ENCODE results near the gene ZBED2.
"Not testable (repeated sequence)": the region's sequence is repeated elsewhere in the genome, so short reads cannot be mapped to it uniquely, and the experiment has no call there.

The ZBED2 gene, protein sequence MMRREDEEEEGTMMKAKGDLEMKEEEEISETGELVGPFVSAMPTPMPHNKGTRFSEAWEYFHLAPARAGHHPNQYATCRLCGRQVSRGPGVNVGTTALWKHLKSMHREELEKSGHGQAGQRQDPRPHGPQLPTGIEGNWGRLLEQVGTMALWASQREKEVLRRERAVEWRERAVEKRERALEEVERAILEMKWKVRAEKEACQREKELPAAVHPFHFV

DNA sequence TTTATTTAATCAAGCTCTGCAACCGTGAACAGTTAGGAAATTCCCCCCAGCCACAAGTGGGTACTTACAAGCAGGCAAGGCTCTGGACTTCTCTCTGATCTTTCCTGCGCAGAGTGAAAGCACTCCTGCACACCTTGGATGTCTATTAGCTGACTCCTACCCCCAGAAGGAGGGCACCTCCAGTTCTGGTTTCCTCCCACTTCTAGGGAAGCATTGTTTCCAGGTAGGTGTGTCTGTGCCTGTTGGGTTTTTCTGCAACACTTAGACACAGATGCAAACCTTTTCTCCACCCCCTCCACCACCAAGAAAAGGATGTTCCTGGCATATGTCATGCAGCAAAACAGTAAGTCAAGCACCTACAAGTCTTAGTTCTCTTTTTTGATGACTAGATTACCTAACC is at the start of gene ZBED2:
TSS of gene ZBED2 (minus strand) at position 115 of the 400 bp plus-strand sequence. CDS start 1,145 bp downstream, outside the sequence.
- peak; percentile 35 for DNase-seq

DNA sequence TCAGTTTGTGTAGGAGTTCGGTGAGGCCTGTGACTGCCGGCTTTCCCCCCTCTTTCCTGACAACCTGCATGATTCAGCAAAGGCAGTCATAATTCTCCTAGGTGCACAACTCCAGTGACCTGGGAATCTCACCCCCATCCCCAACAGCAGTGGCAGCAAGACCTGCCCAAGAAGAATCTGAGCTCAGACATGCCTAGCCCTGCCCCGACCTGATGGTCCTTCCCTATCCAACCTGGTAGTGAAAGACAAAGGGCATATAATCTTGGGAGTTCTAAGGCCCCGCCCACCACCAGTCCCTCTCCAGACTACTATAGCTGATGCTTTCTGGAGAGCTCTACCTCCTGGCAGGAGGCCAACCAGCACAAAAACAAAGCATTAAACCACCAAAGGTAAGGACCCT is 44.2 kb upstream of the ZBED2 start:
- no peak for DNase-seq

DNA sequence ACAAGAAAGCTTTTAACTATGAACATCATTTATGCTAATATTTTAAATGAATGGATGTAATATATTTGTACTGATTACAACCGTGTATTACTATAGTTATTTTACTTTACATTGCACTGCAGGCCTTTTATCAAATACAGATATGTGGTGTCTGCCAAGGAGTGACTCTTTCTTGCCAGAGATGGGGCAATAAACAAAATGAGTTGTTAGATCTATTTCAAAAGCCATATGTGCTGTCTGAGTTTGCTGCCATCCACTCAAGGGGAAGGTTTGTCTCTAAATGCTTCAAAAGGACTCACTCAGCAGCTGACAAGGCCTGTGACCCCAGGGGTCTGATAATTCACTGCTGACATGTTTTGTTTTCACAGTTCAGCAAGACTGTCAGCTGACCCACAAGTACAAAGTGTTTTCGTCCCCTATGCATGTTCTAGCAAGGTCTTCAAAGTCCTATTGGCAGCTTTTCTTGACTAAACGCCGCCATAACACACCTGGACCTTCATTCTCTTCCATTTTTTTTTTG is 41.3 kb upstream of the ZBED2 start:
- DNase-seq: no peak

DNA sequence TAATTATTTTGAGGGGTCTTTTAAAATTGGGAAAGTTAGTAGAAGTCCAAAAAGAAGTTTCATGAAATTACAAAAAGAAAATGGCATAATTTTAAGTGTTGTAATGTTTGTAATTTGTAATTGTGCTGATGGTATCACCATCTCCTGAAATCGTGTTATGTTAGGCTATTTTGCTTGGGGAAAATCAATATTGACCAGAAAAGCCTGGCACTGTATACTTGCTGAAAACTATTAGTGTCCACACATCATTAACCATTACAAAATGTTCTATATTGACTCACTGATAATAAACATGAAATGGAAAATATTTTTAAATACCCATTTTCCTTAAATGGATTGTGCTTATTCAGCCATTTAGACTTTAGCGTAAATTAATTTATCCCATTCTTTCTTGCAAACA is 40.3 kb upstream of the ZBED2 start:
- no peak for DNase-seq

DNA sequence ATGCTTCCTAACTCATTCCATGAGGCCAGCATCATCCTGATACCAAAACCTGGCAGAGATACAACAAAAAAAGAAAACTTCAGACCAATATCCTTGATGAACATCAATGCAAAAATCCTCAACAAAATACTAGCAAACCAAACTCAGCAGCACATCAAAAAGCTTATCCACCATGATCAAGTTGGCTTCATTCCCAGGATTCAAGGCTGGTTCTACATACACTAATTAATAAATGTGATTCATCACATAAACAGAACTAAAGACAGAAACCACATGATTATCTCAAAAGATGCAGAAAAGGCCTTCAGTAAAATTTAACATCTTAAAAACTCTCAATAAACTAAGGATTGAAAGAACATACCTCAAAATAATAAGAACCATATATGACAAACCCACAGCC is 35.5 kb upstream of the ZBED2 start:
- DNase-seq: not testable (repeated sequence)

DNA sequence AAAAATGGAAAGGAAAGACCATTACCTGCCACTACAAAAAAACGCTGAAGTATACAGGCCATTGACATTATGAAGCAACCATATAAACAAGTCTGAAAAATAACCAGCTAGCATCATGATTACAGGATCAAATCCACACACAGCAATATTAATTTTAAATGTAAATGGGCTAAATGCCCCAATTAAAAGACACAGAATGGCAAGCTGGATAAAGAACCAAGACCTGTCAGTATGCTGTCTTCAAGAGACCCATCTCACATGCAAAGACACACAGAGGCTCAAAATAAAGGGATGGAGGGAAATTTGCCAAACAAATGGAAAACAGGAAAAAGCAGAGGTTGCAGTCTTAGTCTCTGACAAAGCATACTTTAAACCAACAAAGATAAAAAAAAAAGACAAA is 33.9 kb upstream of the ZBED2 start:
- not testable (repeated sequence) for DNase-seq

DNA sequence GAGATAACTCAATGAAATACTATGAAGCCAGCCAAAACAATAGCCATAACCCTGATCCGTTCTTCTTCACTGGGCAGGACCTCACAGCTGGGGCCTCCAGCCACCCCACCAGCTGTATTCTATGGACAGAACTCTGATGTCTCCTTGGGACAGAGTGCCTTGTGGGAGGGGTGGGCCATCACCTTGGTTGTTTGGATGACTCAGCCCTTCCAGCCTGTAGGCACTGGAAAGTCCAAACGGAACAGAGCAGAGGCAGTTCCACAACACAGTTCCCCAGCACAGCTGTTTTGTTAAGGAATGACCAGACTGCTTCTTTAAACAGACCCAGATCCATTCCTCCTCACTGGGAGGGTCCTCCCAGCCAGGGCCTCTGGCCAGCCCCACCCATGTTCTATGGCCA is 31.9 kb upstream of the ZBED2 start:
- no peak for DNase-seq

DNA sequence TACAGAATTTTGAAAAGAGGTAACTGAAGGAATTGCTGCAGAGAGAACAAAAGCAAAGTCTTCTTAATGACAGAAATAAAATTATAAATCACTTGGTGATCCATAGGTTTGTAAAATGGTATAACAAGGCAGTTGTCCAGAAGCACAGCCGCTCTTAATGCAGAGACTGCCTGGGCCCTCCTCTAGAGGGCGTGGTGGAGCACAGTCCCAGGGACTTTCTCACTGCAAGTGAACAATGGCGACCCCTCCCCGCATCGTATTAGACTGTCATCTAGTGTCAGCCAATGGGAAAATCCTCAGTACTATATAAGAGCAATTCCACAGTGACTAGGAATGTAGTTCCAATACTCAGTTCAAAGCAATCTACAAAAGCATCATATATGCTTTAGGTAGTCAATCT is 26.4 kb upstream of the ZBED2 start:
- peak; percentile 28 for DNase-seq

DNA sequence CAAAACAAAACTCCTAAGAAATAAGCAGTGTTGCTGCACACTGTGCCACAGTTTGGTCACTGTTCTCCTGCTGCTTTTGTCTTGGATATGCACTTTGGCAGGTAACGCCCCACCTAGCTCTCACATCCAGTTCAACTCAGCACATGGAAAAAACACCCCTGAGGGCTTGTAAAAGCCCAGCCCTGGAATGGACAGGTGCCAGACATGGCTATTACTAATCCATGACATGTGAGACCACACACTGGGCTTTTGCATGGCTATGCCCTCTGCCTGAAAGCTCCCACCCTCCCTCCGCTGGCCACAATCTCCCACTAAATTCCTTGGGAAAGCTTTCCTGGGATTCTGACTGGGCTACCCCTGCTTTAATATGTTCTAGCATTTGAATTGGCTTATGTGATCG is 24.7 kb upstream of the ZBED2 start:
- no peak for DNase-seq

DNA sequence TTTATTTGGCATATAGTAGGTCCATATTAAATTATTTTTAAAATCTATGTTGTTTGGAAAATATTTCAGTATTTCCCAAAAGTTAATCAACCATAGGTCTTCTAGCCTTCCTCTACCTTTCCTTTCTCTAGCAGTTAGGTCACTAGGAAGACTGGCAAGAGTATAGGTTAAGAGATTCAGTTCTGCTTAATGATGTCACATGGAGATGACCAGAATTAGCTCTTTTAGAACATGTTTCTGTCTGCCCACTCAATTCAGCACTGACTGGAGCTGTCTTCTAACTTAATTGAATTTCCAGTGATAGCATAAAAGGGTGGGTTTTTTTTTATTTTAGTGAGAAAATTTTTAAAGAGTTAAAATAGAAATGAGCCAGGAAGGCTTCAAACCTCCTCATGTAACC is 23.8 kb upstream of the ZBED2 start:
- no peak for DNase-seq

DNA sequence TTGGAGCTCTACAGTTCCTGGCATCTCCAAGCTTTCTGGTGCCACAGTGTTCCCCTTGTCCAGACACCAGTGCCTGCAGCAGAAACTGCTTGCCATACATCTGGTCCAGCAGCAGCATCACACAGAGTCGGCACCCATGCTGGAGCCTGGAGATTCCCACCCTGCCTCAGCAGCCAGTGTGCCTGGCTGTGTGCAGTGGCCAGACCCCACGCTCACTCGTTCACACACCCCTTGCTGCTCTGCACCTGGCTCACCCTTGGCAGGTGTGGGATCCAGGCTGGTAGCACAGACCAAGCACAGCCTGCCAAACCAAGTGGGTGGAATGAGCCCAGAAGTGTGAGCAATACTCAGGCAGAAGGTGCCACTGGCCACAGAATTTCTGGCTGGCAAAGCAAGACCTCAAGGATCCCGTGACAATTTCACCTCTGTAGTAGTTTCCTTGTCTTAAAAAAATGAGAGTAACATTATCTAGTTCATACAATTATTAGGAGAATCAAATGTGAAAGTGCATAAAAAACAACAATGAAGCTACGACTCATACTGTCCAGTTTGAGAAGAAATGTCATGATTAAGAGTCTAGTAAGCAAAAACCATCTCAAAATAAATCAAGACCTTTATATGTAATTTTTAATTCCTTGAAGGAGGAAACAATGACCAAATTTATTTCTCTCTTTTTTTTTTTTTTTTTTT is 22.9 kb upstream of the ZBED2 start:
- peak; percentile 14 for DNase-seq

DNA sequence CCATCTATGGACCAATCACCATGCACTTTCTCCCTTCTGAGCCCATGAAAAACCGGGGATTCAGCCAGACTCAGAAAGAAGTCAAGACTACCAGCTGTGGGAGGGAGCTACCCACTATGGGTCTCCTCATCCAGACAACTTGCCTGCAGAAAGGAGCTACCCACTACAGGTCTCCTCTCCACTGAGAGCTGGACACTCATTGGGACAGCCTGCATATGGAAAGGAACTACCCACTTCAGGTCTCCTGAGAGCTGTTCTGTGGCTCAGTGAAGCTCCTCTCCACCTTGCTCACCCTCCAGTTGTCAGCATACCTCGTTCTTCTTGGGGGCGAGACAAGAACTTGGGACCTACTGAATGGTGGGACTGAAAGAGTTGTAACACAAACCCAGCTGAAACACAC is 22.3 kb upstream of the ZBED2 start:
- no peak for DNase-seq

DNA sequence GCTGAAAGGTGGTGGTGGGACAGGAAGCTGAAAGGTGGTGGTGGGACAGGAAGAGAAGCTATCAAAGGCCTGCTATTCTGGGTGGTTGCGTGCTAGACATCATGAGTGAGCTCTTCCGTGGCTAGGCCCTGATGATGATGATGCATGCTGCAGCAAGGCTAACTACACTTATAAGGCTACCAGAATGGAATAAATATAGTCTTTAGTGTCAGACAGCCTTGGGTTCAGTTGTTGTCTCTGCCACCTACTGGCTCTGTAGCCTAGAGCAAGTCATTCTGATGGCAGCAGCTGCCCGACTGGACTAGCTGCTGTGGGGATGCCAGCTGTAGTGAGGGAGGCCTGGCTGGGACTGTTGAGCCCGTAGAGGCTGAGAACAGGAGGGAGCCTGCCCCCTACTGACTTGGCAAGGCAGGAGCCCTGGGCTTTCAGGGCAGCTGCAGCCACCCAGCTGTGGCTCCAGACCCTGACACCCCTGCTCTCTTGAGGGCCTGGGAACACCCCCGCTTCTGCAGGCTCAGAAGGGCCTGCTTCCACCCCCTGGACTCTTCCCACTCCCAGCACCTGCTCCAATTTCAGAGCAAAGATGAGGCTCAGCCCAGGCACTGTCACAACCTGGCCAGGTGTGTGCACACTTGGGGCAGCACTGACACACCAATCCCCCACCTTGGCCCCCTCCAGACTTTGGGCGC is 21.4 kb upstream of the ZBED2 start:
- DNase-seq: peak; percentile 74

DNA sequence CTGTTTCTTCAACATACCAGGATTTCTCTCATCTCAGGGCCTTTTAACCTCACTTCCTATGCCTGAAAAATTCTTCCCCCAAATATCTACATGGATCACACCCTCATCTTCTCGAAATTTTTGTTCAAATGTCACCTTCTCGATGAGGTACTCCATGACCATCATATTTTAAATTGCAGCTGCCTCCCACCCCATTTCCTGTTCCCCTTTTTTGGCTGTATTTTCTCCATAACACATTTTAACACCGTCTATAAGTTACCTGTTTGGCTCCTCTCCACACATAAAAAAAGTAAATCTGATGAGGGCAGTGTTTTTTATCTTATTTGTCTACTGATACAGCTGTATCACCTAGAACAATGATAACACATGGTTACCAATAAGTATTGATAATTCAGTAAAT is 20.7 kb upstream of the ZBED2 start:
- DNase-seq: no peak

DNA sequence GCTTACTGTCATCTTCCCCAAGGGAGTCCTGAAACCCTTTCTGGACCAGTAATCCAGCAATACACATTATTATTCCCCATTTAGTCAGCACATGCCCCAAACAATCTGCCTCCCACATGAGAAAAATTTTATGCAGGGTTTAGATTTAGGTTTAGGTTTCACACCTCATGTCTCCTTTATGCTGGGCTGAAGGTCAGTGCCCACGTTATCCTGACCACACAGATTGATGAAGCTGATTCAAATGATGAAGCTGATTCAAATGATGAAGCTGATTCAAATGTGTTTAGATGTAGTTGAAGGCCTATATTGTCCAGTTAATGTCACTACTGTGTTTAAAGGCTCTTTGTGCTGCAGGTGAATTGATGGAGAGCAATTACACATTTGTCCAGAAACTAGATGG is 18.1 kb upstream of the ZBED2 start:
- no peak for DNase-seq

DNA sequence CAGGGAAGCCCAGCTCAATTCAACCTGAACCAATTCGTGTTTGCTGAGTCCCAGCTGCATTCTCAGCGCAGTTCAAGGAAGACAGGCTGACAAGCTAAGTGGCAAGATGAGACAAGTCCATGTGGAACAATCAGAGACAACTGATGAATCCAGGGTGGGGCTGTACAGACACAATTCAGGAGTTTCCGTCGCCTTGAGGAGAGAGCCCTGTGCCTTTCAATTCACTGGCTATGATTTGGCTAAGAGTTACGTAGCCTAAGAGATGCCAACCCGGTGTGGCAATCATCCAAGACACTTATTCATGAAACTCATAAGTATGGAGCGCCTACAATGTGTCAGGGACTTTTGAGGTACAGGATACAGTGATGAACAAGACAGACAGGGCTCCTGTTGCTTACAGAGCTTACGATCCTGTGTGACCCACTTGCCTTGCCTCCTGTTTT is 15.5 kb upstream of the ZBED2 start:
- DNase-seq: peak; percentile 28

DNA sequence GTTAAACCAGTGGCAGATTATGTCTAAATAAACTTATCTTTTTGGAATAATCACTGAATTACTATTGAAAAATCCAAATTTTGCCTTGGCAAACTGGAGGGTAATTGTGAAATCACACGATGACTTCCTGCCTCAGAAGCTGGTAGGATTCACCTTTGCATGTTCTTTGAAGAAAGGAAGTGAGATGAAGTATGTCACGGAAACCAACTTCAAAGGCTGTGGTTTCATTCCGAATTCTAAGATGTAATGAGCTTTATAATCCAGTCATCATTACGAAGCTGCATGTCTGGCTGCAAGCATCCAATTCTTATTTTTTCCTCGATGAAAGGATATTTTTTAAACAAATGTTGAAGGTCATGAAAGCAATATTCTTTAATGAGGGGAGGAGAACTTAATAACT is 15.0 kb upstream of the ZBED2 start:
- DNase-seq: no peak

DNA sequence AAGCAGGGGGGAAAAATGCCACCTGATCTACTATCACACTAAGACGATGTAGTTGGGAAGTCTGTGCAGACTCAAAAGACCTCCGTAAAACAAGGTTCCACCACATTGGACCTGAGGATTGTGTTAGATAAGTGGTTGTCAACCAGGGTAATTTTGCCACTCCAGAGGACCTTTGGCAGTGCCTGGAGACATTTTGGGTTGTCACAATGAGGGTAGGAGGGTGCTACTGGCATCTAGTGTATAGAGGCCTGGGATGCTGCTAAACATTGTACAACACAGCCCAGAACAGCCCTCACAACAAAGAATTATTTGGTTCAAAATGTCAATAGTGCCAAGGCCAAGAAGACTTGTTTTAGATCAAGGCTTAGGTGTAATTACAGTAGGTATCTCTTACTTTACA is 14.6 kb upstream of the ZBED2 start:
- no peak for DNase-seq

DNA sequence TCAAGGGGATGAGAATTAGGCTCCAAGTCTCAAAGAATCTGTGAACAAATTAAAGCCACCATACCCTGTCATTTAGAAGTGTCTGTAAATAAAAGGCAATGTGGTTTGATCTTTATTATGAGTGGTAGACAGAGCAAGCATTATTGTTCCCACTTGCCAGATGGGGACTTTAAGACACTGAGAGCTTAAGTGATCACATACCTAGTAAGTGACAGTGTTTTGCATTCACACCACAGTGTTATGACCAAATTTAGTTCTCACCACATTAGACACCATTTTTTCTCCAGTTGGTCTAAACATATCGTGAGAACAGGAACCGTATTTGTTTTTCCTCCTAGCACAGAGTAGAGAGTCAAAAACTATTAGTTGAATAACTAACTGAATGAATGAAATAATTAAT is 13.2 kb upstream of the ZBED2 start:
- DNase-seq: no peak

DNA sequence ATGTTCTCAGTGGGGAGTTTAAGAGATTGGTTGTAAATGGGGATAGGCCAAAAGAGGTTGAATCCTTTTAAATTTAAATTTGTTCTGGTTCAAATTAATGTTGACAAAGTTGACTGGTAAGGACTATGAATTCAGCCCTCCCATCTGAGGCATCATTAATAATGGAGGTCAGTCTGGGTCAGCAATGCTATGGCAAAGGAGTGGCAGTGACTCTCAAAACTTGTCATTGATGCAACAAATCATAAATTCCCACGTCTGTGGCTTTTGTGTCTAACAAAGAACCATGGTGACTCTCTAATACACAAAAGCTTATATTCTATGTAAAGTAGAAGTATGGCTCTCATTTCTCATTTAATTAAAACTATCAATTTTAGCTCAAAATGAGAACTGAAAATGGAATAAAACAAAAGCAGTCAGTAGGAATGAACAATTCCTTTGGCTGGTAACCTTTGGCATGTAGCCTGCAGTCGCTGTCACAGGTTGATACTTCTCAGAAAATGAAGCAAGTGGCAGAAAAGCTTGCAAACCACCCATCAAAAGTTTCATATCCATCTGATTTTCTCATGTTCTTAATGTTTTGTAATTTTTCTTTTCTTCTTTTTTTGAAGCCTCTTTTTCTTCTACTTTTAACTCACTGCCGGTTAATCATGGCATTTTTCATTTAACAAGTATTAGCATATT is 12.2 kb upstream of the ZBED2 start:
- no peak for DNase-seq

DNA sequence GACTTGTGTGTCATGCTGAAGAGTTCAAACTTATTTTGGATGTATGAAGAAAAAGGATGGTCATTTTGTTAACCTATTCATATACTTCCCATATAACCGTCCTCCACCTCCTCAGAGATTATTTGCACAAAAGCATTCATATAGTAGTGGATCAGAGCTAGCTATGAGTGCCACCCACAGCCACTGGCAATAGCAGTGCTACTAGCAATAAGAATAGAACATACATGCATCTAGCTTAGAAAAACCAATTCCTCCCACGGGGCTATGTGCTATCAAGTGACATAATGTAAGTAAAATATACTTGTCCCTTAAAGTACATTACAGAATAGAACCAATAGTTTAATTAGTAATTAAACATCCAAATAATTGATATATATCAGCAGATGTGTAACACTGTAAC is 10.3 kb upstream of the ZBED2 start:
- DNase-seq: no peak

DNA sequence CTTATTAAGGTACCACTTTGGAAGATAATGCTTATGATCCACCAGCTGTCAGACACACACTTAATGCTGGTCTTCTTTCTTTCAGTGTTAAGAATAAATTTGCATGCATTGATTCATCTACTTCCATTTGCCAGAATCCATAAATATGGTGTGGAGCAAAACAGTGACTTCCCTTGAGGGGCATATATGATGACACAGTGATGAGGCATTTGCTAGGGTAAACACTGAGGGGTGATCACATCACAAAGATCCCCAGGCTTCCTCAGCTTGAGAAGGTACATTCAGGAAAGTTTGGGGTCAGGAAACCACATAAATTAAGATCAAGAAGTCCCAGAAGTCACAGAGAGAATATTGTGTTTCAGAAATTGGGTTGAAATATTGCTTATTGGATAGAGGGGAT is 9.9 kb upstream of the ZBED2 start:
- no peak for DNase-seq

DNA sequence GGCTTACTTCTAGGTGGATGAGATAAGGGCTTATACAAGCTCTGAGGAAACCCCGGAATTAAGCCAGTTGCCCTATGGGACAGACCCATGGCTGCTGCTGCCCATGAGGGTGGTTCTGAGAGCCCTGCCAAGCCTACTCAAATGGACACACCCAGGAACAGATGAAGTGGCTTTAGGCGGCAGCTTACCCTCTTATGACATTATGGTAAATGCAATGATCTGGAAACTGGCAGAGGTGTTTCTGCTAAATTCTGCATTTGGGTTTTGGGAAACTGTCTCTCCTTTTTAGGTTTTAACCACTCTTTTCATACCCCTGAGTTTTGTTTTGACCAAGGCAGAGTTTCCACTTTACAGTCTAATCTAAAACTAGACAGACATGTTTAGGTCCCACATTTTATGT is 9.0 kb upstream of the ZBED2 start:
- peak; percentile 34 for DNase-seq

DNA sequence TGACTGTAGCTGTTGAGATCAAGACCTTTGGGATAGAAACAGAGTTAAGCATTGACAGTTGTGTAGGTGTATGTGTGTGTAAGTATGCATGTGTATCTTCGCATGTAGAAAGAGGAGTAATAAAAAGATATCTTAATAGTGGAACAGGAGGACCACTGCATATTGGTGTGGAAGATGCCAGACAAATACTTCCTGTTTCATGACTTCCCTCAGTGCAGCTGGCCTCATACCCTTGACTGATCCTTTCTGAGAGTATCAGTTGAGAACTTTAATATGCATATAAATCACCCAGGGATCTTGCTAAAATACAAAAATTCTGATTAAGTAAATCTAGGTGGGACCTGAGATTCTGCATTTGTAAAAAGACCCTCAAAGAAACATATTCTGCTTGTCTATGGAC is 8.5 kb upstream of the ZBED2 start:
- DNase-seq: no peak
